SK-MEL-5 (cell line): Measurements from ENCODE around the gene RPTOR. TPM values are rescaled to one million over a fixed set of nuclear protein-coding genes. Genes with fewer than 3 reads are reported as not detected.
A peak's percentile ranks its signal among the peaks of the same experiment; 100 is the strongest.

Experiments used
- DNase-seq: peaks from one replicate; pipeline ENCODE4 v3.0.0-alpha.2; 2016; ENCODE audit warnings: low read depth, low spot score
- in situ Hi-C: cut with HindIII; loops from 2 replicates; pipeline ENCODE4 v1.10.0; 2016; ENCODE audit warnings: low sequenced_read_pairs, high pct_unique_total_duplicates, low pct_unique_long_range_greater_than_20kb
- total RNA-seq: library from RNA; depleted of rRNA; stranded (reverse); fragments of >200 nt; shearing (Covaris generic); gene quantifications from 2 replicates; pipeline ENCODE4 v1.2.3, GENCODE V29; 2014

Gene RPTOR
- total RNA-seq, 1 experiment from 2014 or later: 27.3 TPM

DNA sequence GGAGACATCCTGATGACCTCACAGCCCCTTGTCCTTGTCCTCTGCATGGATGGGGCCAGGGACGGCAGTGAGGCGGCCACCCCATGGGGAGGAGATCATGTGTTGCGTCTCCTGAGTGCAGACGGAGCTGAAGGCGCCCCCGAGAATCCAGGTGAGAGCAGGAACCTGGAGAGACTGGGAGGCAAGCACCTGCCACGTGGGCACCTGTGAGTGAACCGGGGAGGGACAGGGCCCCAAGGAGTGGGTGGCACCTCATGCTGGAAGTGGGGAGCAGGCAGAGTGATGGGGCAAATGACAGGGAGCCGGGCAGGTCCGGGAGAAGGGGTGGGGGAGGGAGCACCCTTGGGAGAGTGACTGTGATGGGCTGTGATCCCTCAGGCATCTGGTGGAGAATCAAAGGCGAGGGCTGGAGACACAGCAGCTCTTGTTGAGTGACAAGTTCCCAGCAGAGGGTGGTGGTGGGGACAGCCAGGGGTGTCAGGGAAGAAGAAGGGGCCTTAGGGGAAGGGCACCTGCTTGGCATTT, 272.7 kb downstream of the RPTOR start:
- DNase-seq: no peak
- in situ Hi-C loops: no loop called here

GRCh38 chr17:80817861-80818260, 273.2 kb downstream of the RPTOR start:
- no peak for DNase-seq
- in situ Hi-C loops: no loop called here

DNA sequence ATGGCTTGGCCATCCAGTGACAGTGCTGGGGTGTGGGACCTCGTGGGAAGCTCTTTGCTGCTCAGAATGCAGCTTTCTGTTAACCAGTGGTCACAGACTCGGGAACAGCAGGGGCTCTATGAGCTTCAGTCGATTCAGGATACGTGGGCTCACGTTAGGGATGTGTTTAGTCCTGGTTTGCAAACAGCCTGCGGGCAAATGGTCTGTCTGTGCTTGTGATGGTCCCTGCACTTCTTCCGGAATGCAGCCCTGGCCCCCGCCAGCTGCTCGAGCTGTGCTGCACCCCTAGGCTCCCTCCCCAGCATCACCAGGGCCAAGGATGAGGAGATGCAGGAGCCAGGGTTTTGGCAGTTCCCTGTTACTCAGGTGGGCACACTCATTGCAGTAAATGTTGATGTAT, 274.2 kb downstream of the RPTOR start:
- DNase-seq: no peak

DNA sequence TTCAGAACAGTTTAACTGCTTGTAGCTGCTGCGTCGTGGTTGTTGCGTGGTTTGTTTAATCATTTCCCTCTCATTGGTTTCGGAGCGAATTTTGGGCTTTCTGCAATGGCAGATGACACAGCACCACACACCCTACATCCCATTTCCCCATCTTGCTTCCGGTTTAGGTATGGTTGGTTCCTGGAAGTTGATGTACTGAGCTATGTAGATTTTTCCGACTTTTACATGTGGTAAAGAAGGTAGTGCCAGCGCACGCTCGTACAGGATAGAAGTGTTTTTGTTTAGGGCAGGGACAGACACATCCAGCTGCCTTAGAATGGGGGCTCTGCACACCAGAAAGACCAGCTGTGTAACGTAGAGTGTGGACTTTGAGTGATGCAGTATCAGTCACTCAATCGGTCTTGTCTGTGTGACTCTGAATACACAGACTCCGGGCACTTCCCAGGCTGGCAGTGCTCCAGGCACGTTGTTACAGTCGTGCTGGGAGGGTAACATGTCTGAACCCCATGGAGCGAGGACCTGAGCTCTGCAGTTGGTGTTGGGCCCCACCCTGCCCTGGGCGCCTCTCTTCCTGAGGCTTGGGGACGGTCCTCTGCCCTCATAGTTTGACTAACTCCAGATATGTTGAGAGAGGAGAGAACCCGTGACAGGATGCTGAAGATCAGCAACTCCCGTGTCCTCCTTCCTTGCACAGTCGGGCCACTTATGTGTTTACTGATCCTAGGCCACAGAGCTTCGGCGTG, 275.0 kb downstream of the RPTOR start:
- in situ Hi-C loops: no loop called here
- DNase-seq: no peak

More for the DNA sequence above, 274.2 kb downstream of the RPTOR start:
- in situ Hi-C loops: no loop called here

- no peak for DNase-seq
- in situ Hi-C loops: no loop called here
These were observed 275.7 kb downstream of the RPTOR start for GRCh38 chr17:80820331-80820730.

DNA sequence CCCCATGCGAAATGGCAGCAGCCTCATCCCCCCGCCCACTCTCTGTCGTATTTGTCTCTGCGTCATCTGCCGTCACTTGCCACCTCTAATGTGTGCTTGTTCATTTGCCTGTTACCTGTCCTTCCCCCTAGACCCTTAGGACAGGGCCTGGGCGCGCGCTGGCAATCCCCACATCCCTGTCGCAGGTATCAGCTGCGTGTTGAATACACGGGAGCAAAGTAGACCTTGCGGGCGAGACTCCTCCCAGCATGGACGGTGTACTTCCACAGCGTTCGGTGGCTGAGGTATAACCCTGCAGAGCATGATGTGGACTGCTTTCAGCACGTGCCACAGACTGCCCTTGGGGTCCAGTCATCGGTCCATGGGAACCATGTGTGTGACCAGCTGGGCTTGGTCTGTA, 276.9 kb downstream of the RPTOR start:
- in situ Hi-C loops: no loop called here
- DNase-seq: no peak

GRCh38 chr17:80822021-80822699, 277.5 kb downstream of the RPTOR start:
- in situ Hi-C loops: no loop called here

GRCh38 chr17:80822700-80823410, 278.2 kb downstream of the RPTOR start:
- DNase-seq: no peak
- in situ Hi-C loops: no loop called here

More at GRCh38 chr17:80822021-80822699, 277.5 kb downstream of the RPTOR start:
- no peak for DNase-seq

DNA sequence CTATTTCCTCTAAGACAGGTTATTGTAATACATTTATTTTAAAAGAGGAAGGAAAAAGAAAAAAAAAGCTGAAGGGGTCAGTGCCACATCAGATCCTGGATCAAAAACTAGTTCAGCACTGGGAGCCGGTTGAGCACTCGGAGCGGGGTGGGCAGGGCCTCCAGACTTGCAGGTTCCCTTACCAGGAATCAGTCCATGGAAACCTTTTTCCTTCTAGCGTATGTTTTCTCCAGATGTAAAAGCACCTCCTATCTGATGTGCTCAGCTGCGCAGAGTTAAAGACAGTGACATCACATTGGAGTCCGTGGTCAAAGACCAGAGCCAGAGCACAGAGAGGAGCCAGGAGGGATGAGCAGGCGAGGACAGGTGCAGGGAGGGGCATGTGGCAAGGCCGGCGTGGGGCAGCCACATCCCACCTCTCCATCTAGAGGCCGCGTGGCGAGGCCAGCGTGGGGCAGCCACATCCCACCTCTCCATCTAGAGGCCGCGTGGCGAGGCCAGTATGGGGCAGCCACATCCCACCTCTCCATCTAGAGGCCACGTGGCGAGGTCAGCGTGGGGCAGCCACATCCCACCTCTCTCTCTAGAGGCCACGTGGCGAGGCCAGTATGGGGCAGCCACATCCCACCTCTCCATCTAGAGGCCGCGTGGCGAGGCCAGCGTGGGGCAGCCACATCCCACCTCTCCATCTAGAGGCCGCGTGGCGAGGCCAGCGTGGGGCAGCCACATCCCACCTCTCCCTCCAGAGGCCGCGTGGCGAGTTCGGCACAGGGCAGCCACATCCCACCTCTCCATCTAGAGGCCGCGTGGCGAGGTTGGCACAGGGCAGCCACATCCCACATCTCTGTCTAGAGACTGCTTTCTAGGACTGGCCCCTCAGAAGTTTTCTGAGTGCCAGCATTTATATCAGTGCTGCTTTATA, 280.2 kb downstream of the RPTOR start:
- no peak for DNase-seq
- in situ Hi-C loops: no loop called here

GRCh38 chr17:80825471-80826345, 281.1 kb downstream of the RPTOR start:
- in situ Hi-C loops: no loop called here

GRCh38 chr17:80826346-80826954, 281.8 kb downstream of the RPTOR start:
- no peak for DNase-seq
- in situ Hi-C loops: no loop called here

More at GRCh38 chr17:80825471-80826345, 281.1 kb downstream of the RPTOR start:
- DNase-seq: no peak

DNA sequence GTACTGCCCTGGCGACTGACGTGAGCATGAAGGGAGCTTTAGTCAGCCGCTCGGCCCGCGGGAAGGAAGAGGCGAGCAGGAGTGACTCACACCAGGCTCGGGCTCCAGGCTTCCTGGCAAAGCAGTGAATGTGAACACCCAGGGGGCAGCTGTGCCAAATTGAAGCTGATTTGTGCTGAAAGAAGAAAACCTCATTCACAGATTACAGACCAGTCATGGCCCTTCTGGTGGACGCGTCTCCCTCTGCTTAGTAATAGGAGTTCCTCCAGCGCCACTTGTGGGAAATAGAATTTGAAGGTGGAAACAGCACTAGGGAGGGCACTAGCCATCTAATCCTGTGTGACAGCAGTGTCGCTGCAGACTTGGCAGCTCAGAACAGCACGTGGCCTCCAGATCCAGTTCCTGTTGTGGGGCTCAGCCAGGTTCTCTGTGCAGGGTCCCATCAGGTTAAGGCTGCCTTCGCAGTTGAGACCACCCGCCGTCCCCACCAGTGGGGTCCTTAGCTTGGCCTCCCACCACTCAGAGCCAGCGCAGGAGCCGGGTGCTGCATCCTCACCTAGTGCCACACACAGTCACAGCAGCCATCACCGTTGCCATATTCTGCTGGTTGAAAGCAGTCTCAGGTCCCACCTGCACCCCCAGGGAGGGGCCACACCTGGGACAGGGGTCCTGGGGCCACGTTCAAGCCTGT, 282.5 kb downstream of the RPTOR start:
- DNase-seq: peak; percentile 60
- in situ Hi-C loops: no loop called here

GRCh38 chr17:80827646-80828643, 283.3 kb downstream of the RPTOR start:
- in situ Hi-C loops: no loop called here

GRCh38 chr17:80829166-80829813, 284.7 kb downstream of the RPTOR start:
- in situ Hi-C loops: no loop called here
- no peak for DNase-seq

More at GRCh38 chr17:80827646-80828643, 283.3 kb downstream of the RPTOR start:
- no peak for DNase-seq
